GM21825 (cell line): Measurements from ENCODE around the gene MOCS2.
A peak's percentile ranks its signal among the peaks of the same experiment; 100 is the strongest.

Experiments
- ATAC-seq: cut with Tn5 transposase; IDR thresholded peaks from one replicate; pipeline ENCODE4 v1.9.1; 2021; ENCODE audit warnings: mild to moderate bottlenecking, moderate library complexity; ENCODE audit not compliant: unreplicated experiment

Gene MOCS2

DNA sequence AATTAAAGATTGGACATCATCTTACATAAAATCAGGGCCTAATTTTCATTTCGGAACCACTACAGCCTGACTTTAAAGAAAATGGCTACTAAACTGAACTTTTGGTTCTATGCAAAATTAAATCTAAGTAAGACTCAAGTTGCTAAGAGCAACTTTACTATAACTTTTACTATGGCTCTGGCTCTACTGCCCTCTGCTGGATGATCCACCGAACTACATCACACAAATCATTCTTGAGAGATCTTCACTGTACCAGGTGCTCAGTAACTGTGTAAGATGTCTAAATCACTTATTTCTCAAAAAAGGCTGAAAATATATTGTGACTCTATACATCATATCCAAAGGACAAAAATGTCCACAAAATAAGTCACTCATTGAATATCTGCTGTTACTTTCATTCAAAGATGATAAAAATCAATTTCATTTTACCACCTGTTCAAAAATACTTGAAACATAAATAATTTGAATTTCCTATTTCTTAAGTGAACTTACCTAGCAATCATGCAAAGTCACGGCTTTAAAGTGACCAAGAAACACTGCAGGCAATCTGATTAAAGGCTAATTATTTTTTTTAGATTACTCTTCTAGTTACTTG, 13.5 kb downstream of the MOCS2 start:
- peak; percentile 76 for ATAC-seq

GRCh38 chr5:53095217-53095616, 14.3 kb downstream of the MOCS2 start:
- ATAC-seq, result no peak

DNA sequence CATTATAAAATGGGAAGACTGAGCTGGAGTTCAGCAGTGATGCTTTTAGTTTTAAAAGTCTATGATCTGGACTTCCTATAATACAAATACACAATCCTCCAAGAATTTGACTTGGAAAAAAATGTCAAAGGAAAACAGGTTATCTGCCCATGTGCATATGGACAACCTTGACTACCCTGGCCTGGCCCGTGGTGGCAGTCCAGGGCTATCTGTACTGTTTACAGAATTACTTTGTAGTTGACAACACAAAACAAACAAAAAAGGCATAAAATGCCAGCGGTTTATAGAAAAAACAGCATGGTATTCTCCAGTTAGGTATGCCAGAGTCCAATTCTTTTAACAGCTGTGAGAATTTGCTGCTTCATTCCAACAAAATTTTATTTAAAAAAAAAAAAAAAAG, 17.3 kb downstream of the MOCS2 start:
- no peak for ATAC-seq

DNA sequence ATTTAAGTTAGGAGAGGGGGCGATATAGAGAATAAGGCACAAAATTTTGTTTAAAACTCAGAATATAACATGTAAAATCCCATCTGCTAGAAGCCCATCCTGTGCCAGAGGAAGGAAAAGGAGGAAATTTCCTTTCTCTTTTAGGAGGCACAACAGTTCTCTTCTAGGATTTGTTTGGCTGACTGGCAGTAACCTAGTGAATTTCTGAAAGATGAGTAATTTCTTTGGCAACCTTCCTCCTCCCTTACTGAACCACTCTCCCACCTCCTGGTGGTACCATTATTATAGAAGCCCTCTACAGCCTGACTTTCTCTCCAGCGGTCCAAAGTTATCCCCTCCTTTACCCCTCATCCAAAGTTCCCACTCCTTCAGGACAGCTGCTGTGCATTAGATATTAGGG, 18.3 kb downstream of the MOCS2 start:
- no peak for ATAC-seq

DNA sequence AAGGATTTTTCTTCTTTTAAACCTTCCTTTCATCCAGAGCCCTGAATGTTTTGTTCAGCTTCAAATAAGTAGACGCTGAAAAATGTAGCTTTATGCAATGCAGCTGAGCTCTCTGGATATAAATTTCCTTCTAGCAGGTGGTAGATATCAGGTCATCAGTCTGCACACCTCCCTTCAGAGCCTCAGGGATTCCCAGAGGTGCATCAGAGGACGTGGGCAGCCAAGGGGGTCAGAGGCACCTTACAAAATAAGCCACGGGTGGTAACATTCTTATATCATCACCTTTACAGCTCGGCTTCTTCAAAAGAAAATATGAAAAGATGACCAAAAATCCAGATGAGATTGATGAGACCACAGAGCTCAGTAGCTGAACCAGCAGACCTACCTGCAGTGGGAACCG, 19.3 kb downstream of the MOCS2 start:
- ATAC-seq, result no peak

DNA sequence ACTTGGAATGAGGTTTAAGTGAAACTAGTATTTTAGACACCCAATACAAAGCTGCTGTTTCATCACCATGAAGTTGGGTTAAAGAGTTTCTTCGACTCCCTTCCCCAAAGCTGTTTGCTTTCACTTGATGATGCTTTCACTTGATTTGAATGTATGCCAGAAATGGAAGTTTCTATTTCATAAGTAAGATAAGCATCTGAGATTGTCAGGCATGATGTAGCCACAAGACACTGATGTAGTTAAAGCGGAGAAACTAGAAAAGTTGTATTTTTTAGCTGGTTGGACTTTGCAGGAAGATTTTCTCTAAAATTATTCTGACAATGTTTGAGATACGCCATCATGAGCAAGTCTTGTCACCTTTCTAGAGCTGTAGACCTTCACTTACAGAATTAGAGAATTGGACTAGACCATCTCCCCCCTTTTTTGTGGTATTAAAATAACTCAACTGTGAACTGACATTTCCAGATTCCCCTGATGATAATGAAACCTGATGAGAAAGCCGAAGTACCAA, 20.0 kb downstream of the MOCS2 start:
- ATAC-seq, result peak; percentile 91

DNA sequence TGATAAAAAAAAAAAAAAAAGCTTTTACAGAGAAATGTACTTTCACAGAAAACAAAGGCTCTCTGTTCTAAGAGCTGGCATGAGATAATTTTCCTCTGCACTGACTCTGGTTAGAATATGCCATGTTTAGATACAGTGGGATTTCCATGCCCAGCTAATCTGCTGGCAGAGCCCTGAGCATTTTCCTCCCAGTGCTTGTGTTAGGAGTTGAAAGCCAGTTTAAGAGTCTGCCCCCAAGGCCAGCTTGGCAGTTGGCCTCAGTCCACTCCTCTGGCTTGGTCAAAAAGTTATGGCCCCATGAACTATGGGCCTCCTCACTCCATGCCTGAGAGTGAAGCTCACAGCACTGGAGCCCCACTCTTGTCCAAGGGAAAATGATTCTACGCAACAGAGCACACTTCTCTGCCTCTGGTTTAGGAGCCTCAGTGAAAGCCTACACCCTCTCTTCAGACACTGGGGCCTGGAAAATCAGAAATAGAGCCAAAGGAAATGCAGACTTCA, 21.9 kb downstream of the MOCS2 start:
- no peak for ATAC-seq

DNA sequence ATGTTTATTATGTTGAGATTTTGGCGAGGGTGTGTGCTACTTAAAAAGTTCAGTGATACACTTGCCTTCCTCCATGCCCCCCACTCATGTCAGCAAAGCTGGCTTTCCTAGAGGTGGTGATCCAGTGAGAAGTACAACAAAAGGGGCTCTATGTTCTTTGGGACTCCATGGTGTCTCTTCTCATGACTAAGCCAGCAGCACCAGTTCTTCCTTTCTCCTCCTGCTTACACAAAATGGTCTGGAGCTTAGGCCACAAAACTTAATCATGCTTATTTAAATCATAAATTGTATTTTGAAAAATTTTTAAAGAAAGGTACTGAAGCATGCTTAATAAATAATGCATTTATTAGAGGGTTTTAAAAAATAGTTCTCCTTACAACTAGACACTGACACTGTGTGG, 22.4 kb downstream of the MOCS2 start:
- no peak for ATAC-seq

- ATAC-seq, result no peak
Measured at GRCh38 chr5:53084546-53085255, 24.9 kb downstream of the MOCS2 start.

DNA sequence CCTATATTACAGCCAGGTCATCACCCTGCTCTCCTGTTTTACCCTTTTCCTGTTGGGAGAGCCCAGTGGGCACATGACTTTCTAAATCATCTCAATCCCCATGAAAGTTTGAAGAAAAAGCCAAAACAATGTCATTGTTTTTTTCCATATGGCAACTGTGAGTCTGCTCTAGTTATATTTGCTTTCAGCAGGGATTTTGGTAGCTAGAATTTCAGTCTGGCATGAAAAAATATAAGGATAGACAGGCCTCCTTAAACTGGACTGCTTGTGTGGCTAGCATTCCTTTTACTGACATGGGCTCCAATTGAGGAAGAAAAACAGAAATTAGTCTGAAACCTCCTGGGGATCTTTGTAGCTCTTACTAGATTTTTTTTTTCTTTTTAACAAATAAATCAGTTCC, 25.6 kb downstream of the MOCS2 start:
- no peak for ATAC-seq

- no peak for ATAC-seq
Measured at GRCh38 chr5:53080271-53080670, 29.3 kb downstream of the MOCS2 start.

DNA sequence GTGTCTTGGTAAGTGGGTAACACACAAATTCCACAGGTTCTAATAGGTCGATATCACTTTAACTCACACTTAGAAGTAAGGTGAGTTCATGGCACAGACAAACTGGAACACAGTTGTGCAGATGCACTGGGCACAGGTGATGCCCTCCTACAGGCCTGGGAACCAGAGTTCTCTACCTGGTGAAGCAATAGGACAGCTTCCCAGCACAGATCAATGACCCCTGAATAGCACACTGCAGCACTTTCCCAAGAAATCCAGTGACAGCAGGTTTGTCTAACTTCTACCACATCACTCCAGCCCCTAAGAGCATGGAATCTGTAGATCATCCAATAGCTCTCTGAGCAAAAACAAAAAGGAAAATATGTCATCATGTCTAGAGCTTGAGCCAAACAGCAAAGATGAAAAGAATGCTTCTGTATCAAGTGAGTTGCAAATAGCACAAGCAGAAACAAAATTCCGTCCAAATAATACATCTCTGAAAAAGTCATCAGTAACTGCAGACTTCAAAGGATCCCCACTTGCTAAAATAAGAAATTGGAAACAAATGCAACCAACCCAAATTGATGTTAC, 33.5 kb downstream of the MOCS2 start:
- ATAC-seq, result no peak

DNA sequence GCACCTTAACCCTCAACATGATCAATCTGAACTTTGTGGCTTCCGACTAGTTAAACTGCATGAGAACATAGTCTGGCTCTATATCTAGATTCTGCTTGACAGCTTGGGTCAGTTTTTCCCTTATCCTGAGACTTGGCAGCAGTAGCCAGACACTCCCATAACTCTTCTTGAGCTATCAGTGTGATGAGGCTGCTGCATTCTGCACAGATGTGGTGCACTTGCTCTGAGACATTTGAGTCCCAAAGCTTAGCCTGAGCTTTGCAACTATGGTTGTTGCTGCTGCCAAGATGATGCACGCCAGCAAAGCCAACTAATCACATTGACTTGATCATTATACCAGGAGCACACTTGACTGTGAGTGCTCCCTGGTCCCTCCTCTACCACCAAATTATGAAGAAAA, 36.2 kb downstream of the MOCS2 start:
- ATAC-seq, result no peak

GRCh38 chr5:53071738-53072137, 37.8 kb downstream of the MOCS2 start:
- ATAC-seq, result no peak

DNA sequence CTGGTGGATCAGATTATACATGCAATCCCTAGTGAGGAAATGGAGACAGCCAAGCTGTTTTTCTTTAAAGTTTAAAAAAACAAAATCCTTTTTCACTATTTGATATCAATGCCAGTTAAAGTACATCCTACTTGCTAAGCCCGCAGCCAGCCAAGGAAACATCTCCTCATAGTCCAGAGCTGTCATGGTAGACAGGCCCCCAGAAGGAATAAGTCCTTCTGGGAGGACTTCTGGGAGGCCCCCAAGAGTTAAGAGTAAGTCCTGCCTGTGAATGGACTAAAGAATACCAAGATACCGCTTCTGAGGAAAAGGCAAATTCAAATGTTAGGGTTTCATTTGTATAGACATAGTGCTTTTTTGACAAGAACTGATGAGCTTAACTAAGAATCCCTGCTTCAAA, 38.3 kb downstream of the MOCS2 start:
- ATAC-seq, result no peak

DNA sequence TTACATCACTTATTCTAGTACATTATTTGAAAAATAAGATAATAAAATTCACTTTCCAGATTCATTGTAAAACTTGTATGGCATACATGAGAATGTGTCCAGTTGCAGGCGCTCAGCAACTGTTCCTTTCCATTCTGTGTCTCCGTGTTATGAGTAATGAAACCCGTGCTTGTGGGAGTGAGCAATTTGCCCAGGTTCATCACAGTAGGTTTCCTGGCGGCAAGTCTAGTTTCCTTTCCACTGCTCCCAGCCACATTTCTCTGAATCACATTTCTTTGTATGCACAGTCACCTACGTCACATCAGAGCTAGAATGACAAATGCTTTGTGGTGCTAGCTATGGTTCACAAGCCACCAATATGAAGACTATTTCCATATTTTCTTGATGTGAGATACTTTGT, 39.9 kb downstream of the MOCS2 start:
- no peak for ATAC-seq

- no peak for ATAC-seq
Measured at GRCh38 chr5:53068291-53068836, 41.2 kb downstream of the MOCS2 start.

DNA sequence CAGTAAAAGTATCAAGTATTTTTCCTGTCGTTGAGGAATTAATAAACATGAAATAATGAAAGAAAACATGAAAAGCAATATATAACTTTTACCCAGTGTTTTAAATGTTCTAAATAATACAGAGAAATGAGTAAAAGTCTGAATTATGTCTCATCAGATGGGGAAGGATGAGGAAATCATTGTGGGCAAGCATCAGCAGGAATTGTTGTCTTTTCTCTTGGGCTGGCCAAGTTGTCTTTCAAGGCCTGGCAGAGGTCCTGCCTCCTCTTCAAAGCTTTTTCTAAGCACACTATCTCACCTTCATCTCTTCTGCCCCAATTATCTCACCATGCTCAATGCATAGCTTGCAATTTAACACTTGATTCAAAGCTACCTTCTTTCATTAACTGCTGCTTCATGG, 41.9 kb downstream of the MOCS2 start:
- ATAC-seq, result no peak

GRCh38 chr5:53066088-53066487, 43.5 kb downstream of the MOCS2 start:
- no peak for ATAC-seq

- no peak for ATAC-seq
Measured at GRCh38 chr5:53063791-53064190, 45.8 kb downstream of the MOCS2 start.

GRCh38 chr5:53063176-53063575, 46.4 kb downstream of the MOCS2 start:
- no peak for ATAC-seq

DNA sequence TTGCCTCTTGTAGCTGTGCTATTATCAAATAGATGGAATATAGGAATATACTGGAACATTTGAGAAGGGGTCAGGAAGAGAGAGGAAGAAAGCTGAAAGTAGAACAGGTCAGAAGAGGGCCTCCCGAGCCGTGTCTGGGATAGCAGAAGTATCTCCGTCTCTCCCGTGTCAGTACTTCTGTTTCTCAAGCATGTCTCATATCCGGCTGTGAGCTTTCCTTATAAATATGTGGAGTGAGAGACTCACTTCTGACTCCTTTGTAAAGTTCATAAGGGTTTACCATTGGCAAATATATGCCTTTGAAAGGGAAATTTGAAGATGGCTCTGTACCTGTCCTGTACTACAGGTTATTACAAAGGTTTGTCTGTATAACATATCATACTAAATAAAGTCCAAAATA, 50.3 kb downstream of the MOCS2 start:
- no peak for ATAC-seq
